GM12891 (cell line): Measurements from ENCODE around the gene ZDHHC7.

Source experiments
- POLR2A ChIP-seq: IDR thresholded peaks from 2 replicates; pipeline ENCODE4 v1.6.1; 2011; ENCODE audit warnings: low read depth, low read length, control low read depth
- POLR2AphosphoS5 ChIP-seq: IDR thresholded peaks from 2 replicates; pipeline ENCODE4 v1.6.1; 2011; ENCODE audit warnings: low read depth, low read length, control low read depth
- TAF1 ChIP-seq: IDR thresholded peaks from 2 replicates; pipeline ENCODE4 v1.6.1; 2011; ENCODE audit warnings: low read depth, low read length, control low read depth

DNA sequence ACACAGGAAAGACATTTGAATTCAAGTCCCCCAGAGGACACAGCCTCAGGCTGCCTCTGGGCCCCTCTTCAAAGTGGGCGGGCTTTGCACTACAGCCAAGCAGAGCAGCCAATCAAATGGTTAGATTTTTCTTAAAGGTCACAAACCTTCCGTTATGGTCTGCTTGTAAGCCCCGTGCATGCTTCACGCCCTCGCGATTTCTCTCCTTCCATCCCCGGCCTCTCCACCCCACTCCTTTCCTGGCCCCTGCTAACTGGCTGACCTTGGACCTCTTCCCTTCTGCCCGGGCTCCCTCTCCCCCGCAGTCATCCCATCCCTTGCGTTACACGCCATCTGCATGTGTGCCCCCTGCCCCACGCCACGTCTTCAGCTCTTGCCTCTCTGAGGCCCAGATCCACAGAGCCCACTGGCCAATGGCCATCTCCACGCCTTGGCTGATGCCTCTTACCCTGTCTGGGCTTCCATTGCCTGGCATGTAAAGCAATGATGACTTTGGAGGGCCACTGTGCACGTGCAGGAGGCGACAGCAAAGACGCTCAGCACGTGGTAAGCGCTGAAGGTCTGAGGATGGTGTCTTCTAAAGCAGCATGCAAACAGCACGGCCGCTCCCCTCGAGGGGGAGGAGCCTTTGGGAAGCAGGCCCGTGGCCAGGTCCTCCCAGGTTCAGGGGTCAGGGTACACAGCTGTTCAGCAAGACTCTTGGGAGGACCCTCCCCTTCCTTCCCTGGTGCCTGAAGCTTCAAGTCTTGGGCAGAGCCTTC, 86.8 kb downstream of the ZDHHC7 start:
- no peak for TF ChIP-seq POLR2A
- TF ChIP-seq POLR2AphosphoS5, result no peak
- TF ChIP-seq TAF1, result no peak
